HepG2 (cell line): ENCODE measurements around the gene SLC8A2. TPM values are rescaled to one million over a fixed set of nuclear protein-coding genes. Genes with fewer than 3 reads are reported as not detected.

ENCODE experiments used
- ARNT ChIP-seq: fragments of 450-650 bp; IDR thresholded peaks from 2 replicates; pipeline ENCODE4 v1.6.1; 2017
- CENPX ChIP-seq: sonication (generic); formaldehyde crosslinking; IDR thresholded peaks from 2 replicates; pipeline ENCODE4 v1.9.0; 2021; ENCODE audit warnings: mild to moderate bottlenecking, missing genetic modification reagents, moderate library complexity
- CHD2 ChIP-seq: IDR thresholded peaks from 2 replicates; pipeline ENCODE4 v1.6.1; 2011; ENCODE audit warnings: low read depth, low read length, improper control_type of control experiment
- HMG20B ChIP-seq: conservative IDR thresholded peaks from 2 replicates; pipeline ENCODE4 v1.6.1; 2016; ENCODE audit warnings: missing genetic modification reagents, missing compliant biosample characterization
- KLF16 ChIP-seq, 2 experiments: sonication (generic) in 1 of 2; formaldehyde crosslinking in 1 of 2; IDR thresholded peaks; 2 replicates each; pipeline versions ENCODE4 v1.6.1 to v1.8.0; 2016 to 2023; ENCODE audit warnings: missing genetic modification reagents in 2 of 2, missing compliant biosample characterization in 1 of 2
- NFIC ChIP-seq: IDR thresholded peaks from 2 replicates; pipeline ENCODE4 v1.6.1; 2012; ENCODE audit warnings: mild to moderate bottlenecking, low read length, inconsistent platforms
- POLR2G ChIP-seq: fragments of 200-400 bp; formaldehyde crosslinking; IDR thresholded peaks from 2 replicates; pipeline ENCODE4 v1.6.1; 2018; ENCODE audit warnings: mild to moderate bottlenecking, low read depth, low read length, moderate library complexity
- REL ChIP-seq: sonication (generic); formaldehyde crosslinking; conservative IDR thresholded peaks from 2 replicates; pipeline ENCODE4 v1.8.0; 2022; ENCODE audit warnings: mild to moderate bottlenecking, missing genetic modification reagents, moderate library complexity
- SIX4 ChIP-seq: sonication (generic); formaldehyde crosslinking; IDR thresholded peaks from 2 replicates; pipeline ENCODE4 v1.4.0; 2020; ENCODE audit warnings: missing genetic modification reagents
- ZNF280D ChIP-seq: sonication (generic); formaldehyde crosslinking; IDR thresholded peaks from 2 replicates; pipeline ENCODE4 v1.5.1; 2020; ENCODE audit warnings: mild to moderate bottlenecking, missing genetic modification reagents
- polyA plus RNA-seq, 8 experiments: library from polyadenylated mRNA; depleted of rRNA in 3 of 8; stranded (reverse) in 7 of 8; unstranded in 1 of 8; fragments of >200 nt; fragmentation: Illumina TruSeq in 4 of 8; extraction: Trizol in 4 of 8; gene quantifications; 2 replicates each; pipeline versions ENCODE4 v1.2.1 to v1.2.3, GENCODE V29; 2011 to 2016; ENCODE audit warnings: low read depth in 4 of 8, missing spikeins in 1 of 8, mixed read lengths in 1 of 8; ENCODE audit not compliant: insufficient read depth in 1 of 8
- total RNA-seq, 5 experiments: library from RNA; depleted of rRNA; stranded (reverse); fragments of >200 nt; fragmentation: Illumina TruSeq; extraction: Trizol; gene quantifications; 2 replicates each; pipeline ENCODE4 v1.2.3, GENCODE V29; 2016; ENCODE audit warnings: low read depth in 1 of 5
- TF ChIP-seq, protein P1 (sequence below): fragments of 450-650 bp; IDR thresholded peaks from 2 replicates; pipeline ENCODE4 v1.6.1; 2017; ENCODE audit warnings: mild to moderate bottlenecking
- TF ChIP-seq, protein P2 (sequence below): sonication (generic); formaldehyde crosslinking; IDR thresholded peaks from 2 replicates; pipeline ENCODE4 v1.4.0; 2020; ENCODE audit warnings: missing genetic modification reagents, low read depth, mild to moderate bottlenecking, borderline replicate concordance
- TF ChIP-seq, protein P3 (sequence below): sonication (generic); formaldehyde crosslinking; IDR thresholded peaks from 2 replicates; pipeline ENCODE4 v1.9.0; 2021; ENCODE audit warnings: mild to moderate bottlenecking, missing genetic modification reagents

The SLC8A2 gene
- total and polyA plus RNA-seq, 2 of the 13 experiments (the other 11 are each of a cell fraction or from before 2014, with no cell fraction given), result 0.02 TPM; not detected in 1

- TF ChIP-seq, protein P1, sequence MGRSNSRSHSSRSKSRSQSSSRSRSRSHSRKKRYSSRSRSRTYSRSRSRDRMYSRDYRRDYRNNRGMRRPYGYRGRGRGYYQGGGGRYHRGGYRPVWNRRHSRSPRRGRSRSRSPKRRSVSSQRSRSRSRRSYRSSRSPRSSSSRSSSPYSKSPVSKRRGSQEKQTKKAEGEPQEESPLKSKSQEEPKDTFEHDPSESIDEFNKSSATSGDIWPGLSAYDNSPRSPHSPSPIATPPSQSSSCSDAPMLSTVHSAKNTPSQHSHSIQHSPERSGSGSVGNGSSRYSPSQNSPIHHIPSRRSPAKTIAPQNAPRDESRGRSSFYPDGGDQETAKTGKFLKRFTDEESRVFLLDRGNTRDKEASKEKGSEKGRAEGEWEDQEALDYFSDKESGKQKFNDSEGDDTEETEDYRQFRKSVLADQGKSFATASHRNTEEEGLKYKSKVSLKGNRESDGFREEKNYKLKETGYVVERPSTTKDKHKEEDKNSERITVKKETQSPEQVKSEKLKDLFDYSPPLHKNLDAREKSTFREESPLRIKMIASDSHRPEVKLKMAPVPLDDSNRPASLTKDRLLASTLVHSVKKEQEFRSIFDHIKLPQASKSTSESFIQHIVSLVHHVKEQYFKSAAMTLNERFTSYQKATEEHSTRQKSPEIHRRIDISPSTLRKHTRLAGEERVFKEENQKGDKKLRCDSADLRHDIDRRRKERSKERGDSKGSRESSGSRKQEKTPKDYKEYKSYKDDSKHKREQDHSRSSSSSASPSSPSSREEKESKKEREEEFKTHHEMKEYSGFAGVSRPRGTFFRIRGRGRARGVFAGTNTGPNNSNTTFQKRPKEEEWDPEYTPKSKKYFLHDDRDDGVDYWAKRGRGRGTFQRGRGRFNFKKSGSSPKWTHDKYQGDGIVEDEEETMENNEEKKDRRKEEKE, result no peak
- TF ChIP-seq NFIC (no peak), SIX4 (no peak), CHD2 (no peak), ARNT (no peak), POLR2G (no peak), REL (CRISPR knock-in tag) (no peak), ZNF280D (CRISPR knock-in tag) (no peak), HMG20B (CRISPR knock-in tag) (no peak), CENPX (CRISPR knock-in tag) (no peak), KLF16 (CRISPR knock-in tag; IDR thresholded peaks at IDR 0.05) (peak in 1 of 2 experiments; percentile 49; a peak in 1 of 4 replicates)
- TF ChIP-seq, protein P2, sequence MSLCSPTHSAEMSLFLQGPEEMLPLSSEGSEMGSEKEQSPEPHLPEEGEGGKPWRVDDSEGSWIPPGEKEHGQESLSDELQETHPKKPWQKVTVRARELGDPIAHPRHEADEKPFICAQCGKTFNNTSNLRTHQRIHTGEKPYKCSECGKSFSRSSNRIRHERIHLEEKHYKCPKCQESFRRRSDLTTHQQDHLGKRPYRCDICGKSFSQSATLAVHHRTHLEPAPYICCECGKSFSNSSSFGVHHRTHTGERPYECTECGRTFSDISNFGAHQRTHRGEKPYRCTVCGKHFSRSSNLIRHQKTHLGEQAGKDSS (CRISPR knock-in tag), result no peak
- TF ChIP-seq, protein P3, sequence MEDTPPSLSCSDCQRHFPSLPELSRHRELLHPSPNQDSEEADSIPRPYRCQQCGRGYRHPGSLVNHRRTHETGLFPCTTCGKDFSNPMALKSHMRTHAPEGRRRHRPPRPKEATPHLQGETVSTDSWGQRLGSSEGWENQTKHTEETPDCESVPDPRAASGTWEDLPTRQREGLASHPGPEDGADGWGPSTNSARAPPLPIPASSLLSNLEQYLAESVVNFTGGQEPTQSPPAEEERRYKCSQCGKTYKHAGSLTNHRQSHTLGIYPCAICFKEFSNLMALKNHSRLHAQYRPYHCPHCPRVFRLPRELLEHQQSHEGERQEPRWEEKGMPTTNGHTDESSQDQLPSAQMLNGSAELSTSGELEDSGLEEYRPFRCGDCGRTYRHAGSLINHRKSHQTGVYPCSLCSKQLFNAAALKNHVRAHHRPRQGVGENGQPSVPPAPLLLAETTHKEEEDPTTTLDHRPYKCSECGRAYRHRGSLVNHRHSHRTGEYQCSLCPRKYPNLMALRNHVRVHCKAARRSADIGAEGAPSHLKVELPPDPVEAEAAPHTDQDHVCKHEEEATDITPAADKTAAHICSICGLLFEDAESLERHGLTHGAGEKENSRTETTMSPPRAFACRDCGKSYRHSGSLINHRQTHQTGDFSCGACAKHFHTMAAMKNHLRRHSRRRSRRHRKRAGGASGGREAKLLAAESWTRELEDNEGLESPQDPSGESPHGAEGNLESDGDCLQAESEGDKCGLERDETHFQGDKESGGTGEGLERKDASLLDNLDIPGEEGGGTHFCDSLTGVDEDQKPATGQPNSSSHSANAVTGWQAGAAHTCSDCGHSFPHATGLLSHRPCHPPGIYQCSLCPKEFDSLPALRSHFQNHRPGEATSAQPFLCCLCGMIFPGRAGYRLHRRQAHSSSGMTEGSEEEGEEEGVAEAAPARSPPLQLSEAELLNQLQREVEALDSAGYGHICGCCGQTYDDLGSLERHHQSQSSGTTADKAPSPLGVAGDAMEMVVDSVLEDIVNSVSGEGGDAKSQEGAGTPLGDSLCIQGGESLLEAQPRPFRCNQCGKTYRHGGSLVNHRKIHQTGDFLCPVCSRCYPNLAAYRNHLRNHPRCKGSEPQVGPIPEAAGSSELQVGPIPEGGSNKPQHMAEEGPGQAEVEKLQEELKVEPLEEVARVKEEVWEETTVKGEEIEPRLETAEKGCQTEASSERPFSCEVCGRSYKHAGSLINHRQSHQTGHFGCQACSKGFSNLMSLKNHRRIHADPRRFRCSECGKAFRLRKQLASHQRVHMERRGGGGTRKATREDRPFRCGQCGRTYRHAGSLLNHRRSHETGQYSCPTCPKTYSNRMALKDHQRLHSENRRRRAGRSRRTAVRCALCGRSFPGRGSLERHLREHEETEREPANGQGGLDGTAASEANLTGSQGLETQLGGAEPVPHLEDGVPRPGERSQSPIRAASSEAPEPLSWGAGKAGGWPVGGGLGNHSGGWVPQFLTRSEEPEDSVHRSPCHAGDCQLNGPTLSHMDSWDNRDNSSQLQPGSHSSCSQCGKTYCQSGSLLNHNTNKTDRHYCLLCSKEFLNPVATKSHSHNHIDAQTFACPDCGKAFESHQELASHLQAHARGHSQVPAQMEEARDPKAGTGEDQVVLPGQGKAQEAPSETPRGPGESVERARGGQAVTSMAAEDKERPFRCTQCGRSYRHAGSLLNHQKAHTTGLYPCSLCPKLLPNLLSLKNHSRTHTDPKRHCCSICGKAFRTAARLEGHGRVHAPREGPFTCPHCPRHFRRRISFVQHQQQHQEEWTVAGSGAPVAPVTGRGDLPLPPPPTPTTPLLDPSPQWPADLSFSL (CRISPR knock-in tag), result no peak
Measured at GRCh38 chr19:47406711-47407416, 64.8 kb downstream of the SLC8A2 start (continued).
